ENCODE data around the gene BCAR3. TPM values are rescaled to one million over a fixed set of nuclear protein-coding genes. Genes with fewer than 3 reads are reported as not detected.

BCAR3 gene
- total and polyA plus RNA-seq, 2 of the 4 experiments (the other 2 are of a cell fraction), result 41.4 to 46.4 TPM

DNA sequence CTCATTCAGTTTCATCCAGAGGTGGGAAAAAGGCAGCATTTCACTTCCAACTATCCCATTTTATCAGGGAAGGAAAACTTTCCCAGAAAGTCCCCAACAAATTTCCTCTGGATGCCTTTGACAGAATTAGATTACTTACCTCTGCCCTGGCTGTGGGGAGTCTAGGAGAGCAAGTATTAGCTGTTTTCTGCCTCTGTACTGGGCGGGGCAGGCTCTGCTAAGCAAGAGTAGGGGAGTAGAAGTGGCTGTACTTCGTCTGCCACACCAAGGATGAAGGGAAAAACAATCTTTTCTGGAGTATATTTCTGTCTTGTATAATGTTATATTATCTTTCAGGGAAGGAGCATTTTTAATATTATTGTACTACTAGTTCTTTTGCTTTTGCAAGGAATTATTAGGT lies 155.2 kb downstream of the BCAR3 start:
- Histone ChIP-seq H2BK15ac (ENCODE audit: low read depth, low read length) (no peak overlapping the region), H2BK120ac (ENCODE audit: low read depth, low read length) (no peak overlapping the region), H3K4ac (ENCODE audit: low read depth, low read length) (no peak overlapping the region), H4K8ac (ENCODE audit: low read depth in 2 of 2, low read length in 2 of 2) (no peak overlapping the region), H3K4me3 (ENCODE audit: insufficient read depth, low read depth, low read length) (no peak overlapping the region), H3K4me1 (ENCODE audit: control insufficient read depth, insufficient read depth, low read length) (no peaks in the 10 kb centered on the region), H4K20me1 (ENCODE audit: insufficient read depth, low read length) (no peaks in the 10 kb centered on the region), H3K23ac (ENCODE audit: low read depth, low read length) (no peak overlapping the region), H2AK9ac (replicated peaks; ENCODE audit: low read depth, low read length, poor library complexity) (no peak overlapping the region), H2BK20ac (ENCODE audit: low read depth, low read length) (no peak overlapping the region), H4K5ac (ENCODE audit: low read depth, low read length) (no peak overlapping the region), H2AK5ac (ENCODE audit: low read depth, low read length) (no peak overlapping the region), H2AFZ (replicated peaks; ENCODE audit: low read length, poor library complexity) (no peak overlapping the region), H3K9me1 (ENCODE audit: insufficient read depth, low read length) (no peaks in the 10 kb centered on the region), H2BK5ac (ENCODE audit: low read depth, low read length, poor library complexity, severe bottlenecking) (no peak overlapping the region), H3K27ac (ENCODE audit: insufficient read depth, low read length) (no peak overlapping the region), H3K27me3 (ENCODE audit: control insufficient read depth, insufficient read depth, low read length) (no peaks in the 10 kb centered on the region), H4K91ac (ENCODE audit: insufficient read depth, low read depth, low read length) (no peak overlapping the region), H3K14ac (replicated peaks; ENCODE audit: low read depth, low read length) (no peak overlapping the region), H3K56ac (ENCODE audit: extremely low read depth, insufficient read depth, low read length) (no peak overlapping the region), H3K79me1 (ENCODE audit: low read depth in 1 of 2, low read length in 2 of 2) (peaks cover 0 to 3% of the 10 kb centered on the region in 2 experiments; a peak in 1 of 4 replicates), H3K4me2 (ENCODE audit: low read depth, low read length) (no peak overlapping the region), H3K36me3 (ENCODE audit: control insufficient read depth, insufficient read depth, low read length) (peaks cover 3% of the 10 kb centered on the region; the same call in 1 of the 2 replicates), H3K9ac (ENCODE audit: low read depth, low read length) (no peak overlapping the region), H3K18ac (ENCODE audit: low read depth, low read length) (no peak overlapping the region), H3K9me3 (ENCODE audit: control insufficient read depth, insufficient read depth, low read length) (no peaks in the 10 kb centered on the region)
- ATAC-seq (ENCODE audit: low read depth) (no peak), DNase-seq (no peak)
- TF ChIP-seq BHLHE40 (IDR thresholded peaks at IDR 0.05; ENCODE audit: low read depth, low read length) (no peak), SMC3 (IDR thresholded peaks at IDR 0.05; ENCODE audit: low read depth, low read length) (no peak), MAZ (IDR thresholded peaks at IDR 0.05; ENCODE audit: borderline replicate concordance, low read depth, low read length) (no peak), RFX5 (IDR thresholded peaks at IDR 0.05; ENCODE audit: low read depth, low read length) (no peak), NFE2L2 (IDR thresholded peaks at IDR 0.05; ENCODE audit: low read depth, low read length) (no peak), ELK1 (IDR thresholded peaks at IDR 0.05; ENCODE audit: borderline replicate concordance, low read depth, low read length) (no peak), MXI1 (IDR thresholded peaks at IDR 0.05; ENCODE audit: borderline replicate concordance, low read depth, low read length) (no peak), CEBPB (IDR thresholded peaks at IDR 0.05; ENCODE audit: low read depth, low read length) (no peak), MAFK (IDR thresholded peaks at IDR 0.05; ENCODE audit: low read depth, low read length) (no peak), POLR2A (IDR thresholded peaks at IDR 0.05; ENCODE audit: low read depth, low read length) (no peak), USF2 (IDR thresholded peaks at IDR 0.05; ENCODE audit: low read depth, low read length) (no peak), FOS (IDR thresholded peaks at IDR 0.05; ENCODE audit: low read depth, low read length) (no peak), CHD1 (IDR thresholded peaks at IDR 0.05; ENCODE audit: low read depth, low read length) (no peak), CTCF (conservative IDR thresholded peaks at IDR 0.05; ENCODE audit: low read depth, low read length) (no peak), RAD21 (IDR thresholded peaks at IDR 0.05; ENCODE audit: low read length) (no peak), RCOR1 (IDR thresholded peaks at IDR 0.05; ENCODE audit: insufficient replicate concordance, low read length) (no peak)
- in situ Hi-C loops (cut with MboI; ENCODE audit: low sequenced_read_pairs) (no loop called here), intact Hi-C loops (cut with micrococcal nuclease) (no loop called here), dilution Hi-C loops (cut with HindIII; ENCODE audit: low sequenced_read_pairs, unreplicated experiment) (no loop called here)
- WGBS, 2 experiments (ENCODE audit: extremely low coverage in 2 of 2, insufficient read length in 1 of 2), result no CpG with 5 or more reads among the region's 2 CpGs
- ChIA-PET POLR2A (ENCODE audit: unreplicated experiment) (no interaction called here), CTCF (no interaction called here)
- BruUV-seq (replicated peaks), result no TSS peak

Data from IMR-90 (cell line).